Transverse colon (tissue), 4 donors: ENCODE results near the gene OSM. TPM values are rescaled to one million over a fixed set of nuclear protein-coding genes. Genes with fewer than 3 reads are reported as not detected.

Experiments
- DNase-seq: peaks from one replicate; pipeline ENCODE4 v3.0.0-alpha.2; 2019
- H3K27ac ChIP-seq, 4 donors: fragments of 200-600 bp; sonication (generic); 2 replicates each; pipeline ENCODE4 v1.5.1; 2016 to 2018; ENCODE audit warnings: inconsistent platforms in 4 of 4
- H3K27me3 ChIP-seq: fragments of 200-600 bp; sonication (generic); 2 replicates; pipeline ENCODE4 v1.5.1; 2017; ENCODE audit warnings: inconsistent platforms
- H3K36me3 ChIP-seq, 4 donors: fragments of 200-600 bp; sonication (generic); 2 replicates each; pipeline ENCODE4 v1.5.1; 2017 to 2019; ENCODE audit warnings: inconsistent platforms in 4 of 4
- H3K4me1 ChIP-seq, 4 donors: fragments of 200-600 bp; sonication (generic); 2 replicates each; pipeline ENCODE4 v1.5.1; 2017 to 2020; ENCODE audit warnings: inconsistent platforms in 4 of 4
- H3K4me3 ChIP-seq, 4 donors: fragments of 200-600 bp; sonication (generic); 1 replicate in 1 of 4; 2 replicates in 3 of 4; pipeline versions ENCODE4 v1.5.1 to v1.6.1; 2017 to 2019; ENCODE audit warnings: inconsistent platforms in 4 of 4
- H3K9me3 ChIP-seq, 2 donors: fragments of 200-600 bp; sonication (generic); 2 replicates each; pipeline ENCODE4 v1.5.1; 2017 to 2019; ENCODE audit warnings: inconsistent platforms in 2 of 2
- CTCF ChIP-seq, 5 experiments: fragments of 200-600 bp in 3 of 5; fragments of 450-650 bp in 2 of 5; sonication (generic) in 3 of 5; IDR thresholded peaks; 1 replicate in 2 of 5; 2 replicates in 3 of 5; pipeline ENCODE4 v1.5.1; 2016 to 2017; ENCODE audit warnings: antibody characterized with exemption in 5 of 5, inconsistent platforms in 3 of 5, mild to moderate bottlenecking in 2 of 5, moderate library complexity in 1 of 5
- EP300 ChIP-seq: sonication (generic); formaldehyde crosslinking; IDR thresholded peaks from one replicate; pipeline ENCODE4 v1.6.1; 2017; ENCODE audit warnings: antibody characterized with exemption, low read depth
- POLR2A ChIP-seq: fragments of 450-650 bp; IDR thresholded peaks from one replicate; pipeline ENCODE4 v1.6.1; 2016; ENCODE audit warnings: antibody characterized with exemption, mild to moderate bottlenecking, moderate library complexity
- POLR2AphosphoS5 ChIP-seq, 3 donors: sonication (generic); formaldehyde crosslinking; IDR thresholded peaks; one replicate each; pipeline ENCODE4 v1.6.1; 2016; ENCODE audit warnings: antibody characterized with exemption in 3 of 3
- WGBS, 2 donors: methylation state at CpG; one replicate each; pipeline ENCODE4 v1.1.5; 2018; ENCODE audit warnings: low coverage in 1 of 2; 5-methylcytosine and 5-hydroxymethylcytosine counted together
- in situ Hi-C, 4 donors: fragments of 200-750 bp; cut with MboI; loops; one replicate each; pipeline versions ENCODE4 v1.15.0 to v1.15.1; 2017; ENCODE audit warnings: low sequenced_read_pairs in 3 of 4, low pct_ligation_motif_present in 1 of 4, low pct_unique_long_range_greater_than_20kb in 1 of 4
- intact Hi-C: fragments of 100-400 bp; cut with DNase I; formaldehyde crosslinking; loops from one replicate; pipeline ENCODE4 v1.15.1; 2023; ENCODE audit warnings: low total_unique reads
- total RNA-seq, 4 donors: library from RNA; depleted of rRNA; stranded (reverse); fragments of >200 nt; gene quantifications; one replicate each; pipeline ENCODE4 v1.1.0, GENCODE V29; 2016

The OSM gene
- total RNA-seq, 4 donors from 2014 or later: not detected

GRCh38 chr22:30227438-30228228 lies 39.0 kb downstream of the OSM start:
- H3K4me1 ChIP-seq: no peaks in the 10 kb centered on the region
- intact Hi-C loops: no loop called here
- H3K27ac ChIP-seq: no peak overlapping the region
- no peaks in the 10 kb centered on the region for H3K27me3 ChIP-seq
- no peak for TF ChIP-seq CTCF (IDR thresholded peaks at IDR 0.05)
- no peak for TF ChIP-seq POLR2AphosphoS5 (IDR thresholded peaks at IDR 0.05)
- no peak for TF ChIP-seq EP300
- no peak for TF ChIP-seq POLR2A
- no peak overlapping the region for H3K4me3 ChIP-seq
- WGBS, 2 donors: 79 to 90% methylated on average over 3 to 4 of the region's 4 CpGs
- no peak for DNase-seq
- in situ Hi-C loops: no loop called here
- H3K9me3 ChIP-seq: no peaks in the 10 kb centered on the region
- no peaks in the 10 kb centered on the region for H3K36me3 ChIP-seq

- WGBS, 2 donors: 28 to 82% methylated on average over 2 to 11 of the region's 11 CpGs
- intact Hi-C loops (no loop called here), in situ Hi-C loops (no loop called here)
- Histone ChIP-seq H3K4me1 (no peaks in the 10 kb centered on the region), H3K4me3 (no peak overlapping the region), H3K27me3 (peaks cover 5% of the 10 kb centered on the region), H3K36me3 (no peaks in the 10 kb centered on the region), H3K27ac (no peak overlapping the region), H3K9me3 (no peaks in the 10 kb centered on the region)
- no peak for DNase-seq
- TF ChIP-seq POLR2AphosphoS5 (IDR thresholded peaks at IDR 0.05): no peak
- no peak for TF ChIP-seq POLR2A
- TF ChIP-seq CTCF (IDR thresholded peaks at IDR 0.05): no peak
- TF ChIP-seq EP300: no peak
These were observed 40.3 kb downstream of the OSM start for GRCh38 chr22:30226192-30226832.

GRCh38 chr22:30225220-30225927 lies 41.3 kb downstream of the OSM start:
- Histone ChIP-seq H3K27ac (no peak overlapping the region), H3K4me1 (no peaks in the 10 kb centered on the region), H3K9me3 (no peaks in the 10 kb centered on the region), H3K4me3 (no peak overlapping the region), H3K27me3 (peaks cover 8% of the 10 kb centered on the region), H3K36me3 (no peaks in the 10 kb centered on the region)
- no peak for DNase-seq
- in situ Hi-C loops: no loop called here
- intact Hi-C loops: no loop called here
- WGBS, 2 donors: 80 to 97% methylated on average over 6 to 7 of the region's 7 CpGs
- TF ChIP-seq EP300 (no peak), CTCF (IDR thresholded peaks at IDR 0.05) (no peak), POLR2AphosphoS5 (IDR thresholded peaks at IDR 0.05) (no peak), POLR2A (no peak)

- in situ Hi-C loops (no loop called here), intact Hi-C loops (no loop called here)
- no peak overlapping the region for H3K4me3 ChIP-seq
- DNase-seq: no peak
- peak overlapping the region in 1 of 4 donors; percentile 4 for H3K27ac ChIP-seq
- H3K36me3 ChIP-seq: no peaks in the 10 kb centered on the region
- H3K4me1 ChIP-seq: no peaks in the 10 kb centered on the region
- TF ChIP-seq EP300 (no peak), POLR2A (no peak), CTCF (IDR thresholded peaks at IDR 0.05) (no peak), POLR2AphosphoS5 (IDR thresholded peaks at IDR 0.05) (no peak)
- no peaks in the 10 kb centered on the region for H3K9me3 ChIP-seq
- H3K27me3 ChIP-seq: peaks cover 8% of the 10 kb centered on the region
- 57% methylated on average over 11 of the region's 11 CpGs; no CpG with 5 or more reads in 1 of the 2 donors for WGBS, 2 donors
These were observed 42.3 kb downstream of the OSM start for GRCh38 chr22:30224161-30224857.
